GM18909 (cell line): ENCODE data around the gene ICAM5.
A peak's percentile ranks its signal among the peaks of the same experiment; 100 is the strongest.
"Not testable (repeated sequence)": the region's sequence is repeated elsewhere in the genome, so short reads cannot be mapped to it uniquely, and the experiment has no call there.

ENCODE experiments used
- ATAC-seq: cut with Tn5 transposase; IDR thresholded peaks from one replicate; pipeline ENCODE4 v1.9.1; 2021; ENCODE audit warnings: mild to moderate bottlenecking; ENCODE audit not compliant: unreplicated experiment, poor library complexity

Gene ICAM5, protein sequence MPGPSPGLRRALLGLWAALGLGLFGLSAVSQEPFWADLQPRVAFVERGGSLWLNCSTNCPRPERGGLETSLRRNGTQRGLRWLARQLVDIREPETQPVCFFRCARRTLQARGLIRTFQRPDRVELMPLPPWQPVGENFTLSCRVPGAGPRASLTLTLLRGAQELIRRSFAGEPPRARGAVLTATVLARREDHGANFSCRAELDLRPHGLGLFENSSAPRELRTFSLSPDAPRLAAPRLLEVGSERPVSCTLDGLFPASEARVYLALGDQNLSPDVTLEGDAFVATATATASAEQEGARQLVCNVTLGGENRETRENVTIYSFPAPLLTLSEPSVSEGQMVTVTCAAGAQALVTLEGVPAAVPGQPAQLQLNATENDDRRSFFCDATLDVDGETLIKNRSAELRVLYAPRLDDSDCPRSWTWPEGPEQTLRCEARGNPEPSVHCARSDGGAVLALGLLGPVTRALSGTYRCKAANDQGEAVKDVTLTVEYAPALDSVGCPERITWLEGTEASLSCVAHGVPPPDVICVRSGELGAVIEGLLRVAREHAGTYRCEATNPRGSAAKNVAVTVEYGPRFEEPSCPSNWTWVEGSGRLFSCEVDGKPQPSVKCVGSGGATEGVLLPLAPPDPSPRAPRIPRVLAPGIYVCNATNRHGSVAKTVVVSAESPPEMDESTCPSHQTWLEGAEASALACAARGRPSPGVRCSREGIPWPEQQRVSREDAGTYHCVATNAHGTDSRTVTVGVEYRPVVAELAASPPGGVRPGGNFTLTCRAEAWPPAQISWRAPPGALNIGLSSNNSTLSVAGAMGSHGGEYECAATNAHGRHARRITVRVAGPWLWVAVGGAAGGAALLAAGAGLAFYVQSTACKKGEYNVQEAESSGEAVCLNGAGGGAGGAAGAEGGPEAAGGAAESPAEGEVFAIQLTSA

GRCh38 chr19:10289836-10290356 lies at the start of gene ICAM5:
Gene ICAM5 (plus strand): TSS chr19:10289952. CDS start chr19:10290044, 92 bp downstream.
- no peak for ATAC-seq

GRCh38 chr19:10241826-10242449 lies 47.8 kb upstream of the ICAM5 start:
- ATAC-seq = not testable (repeated sequence)

DNA sequence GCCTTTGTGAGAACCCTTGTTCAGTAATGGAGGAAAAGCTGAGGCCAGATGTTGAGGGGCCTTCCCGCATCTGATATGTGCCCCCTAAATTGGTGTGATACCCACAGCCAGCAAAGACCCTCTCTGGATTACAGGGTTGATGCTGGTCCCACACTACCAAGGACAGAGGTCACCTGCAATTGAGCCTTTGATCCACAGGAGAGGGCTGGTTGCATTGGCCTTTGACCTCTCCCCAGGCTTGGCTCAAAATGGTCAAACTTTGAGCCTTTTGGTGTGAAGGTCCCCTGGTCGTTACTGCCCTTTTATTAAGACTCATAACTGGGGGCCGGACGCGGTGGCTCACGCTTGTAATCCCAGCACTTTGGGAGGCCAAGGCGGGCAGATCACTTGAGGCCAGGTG lies 46.1 kb upstream of the ICAM5 start:
- no peak for ATAC-seq

- no peak for ATAC-seq
Measured at GRCh38 chr19:10245189-10245939, 44.4 kb upstream of the ICAM5 start.

GRCh38 chr19:10246511-10246910 lies 43.2 kb upstream of the ICAM5 start:
- ATAC-seq = no peak

GRCh38 chr19:10251792-10252694 lies 37.7 kb upstream of the ICAM5 start, which contains the start of gene MRPL4:
Gene MRPL4 (plus strand): TSS chr19:10252214. CDS start chr19:10252254, 40 bp downstream.
- ATAC-seq = peak; percentile 89

DNA sequence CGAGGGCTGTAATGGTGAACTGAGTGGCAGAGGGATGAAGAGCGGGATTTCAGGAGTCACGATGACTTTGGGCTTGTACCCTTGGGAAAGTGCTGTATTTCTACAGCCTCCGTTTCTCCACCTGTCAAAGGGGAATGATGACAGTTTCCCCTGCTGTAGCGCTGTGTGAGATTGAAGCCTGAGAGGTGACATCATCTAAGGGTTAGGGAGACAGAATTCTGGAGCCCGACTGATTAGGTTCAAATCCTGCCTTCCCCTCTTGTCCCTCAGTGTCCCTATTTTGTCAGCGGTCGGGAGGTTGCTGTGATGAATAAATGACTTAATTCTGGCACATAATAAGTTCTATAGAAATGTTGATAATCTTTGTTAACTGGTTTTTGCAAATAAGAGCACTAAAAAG lies 37.0 kb upstream of the ICAM5 start:
- ATAC-seq = no peak

GRCh38 chr19:10254244-10254643 lies 35.5 kb upstream of the ICAM5 start:
- no peak for ATAC-seq

DNA sequence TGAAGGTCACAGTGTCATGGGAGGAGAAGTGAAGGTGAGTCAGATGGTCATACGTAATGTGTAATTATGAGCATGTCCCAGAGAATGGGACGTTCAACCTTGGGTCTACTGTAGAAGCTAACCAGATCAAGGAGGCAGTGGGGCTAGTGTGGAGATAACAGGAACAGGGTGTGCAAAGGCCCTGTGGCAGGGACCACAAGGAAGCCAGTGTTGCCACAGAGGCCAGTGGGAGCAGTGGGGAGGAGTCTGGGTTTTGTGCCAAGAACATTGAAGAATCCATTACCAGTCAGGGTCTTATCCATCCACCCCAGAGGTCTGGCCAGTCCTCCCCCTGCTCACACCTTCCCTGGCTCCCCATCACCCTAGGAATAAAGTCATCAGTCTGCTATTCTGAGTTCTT lies 34.4 kb upstream of the ICAM5 start:
- no peak for ATAC-seq

DNA sequence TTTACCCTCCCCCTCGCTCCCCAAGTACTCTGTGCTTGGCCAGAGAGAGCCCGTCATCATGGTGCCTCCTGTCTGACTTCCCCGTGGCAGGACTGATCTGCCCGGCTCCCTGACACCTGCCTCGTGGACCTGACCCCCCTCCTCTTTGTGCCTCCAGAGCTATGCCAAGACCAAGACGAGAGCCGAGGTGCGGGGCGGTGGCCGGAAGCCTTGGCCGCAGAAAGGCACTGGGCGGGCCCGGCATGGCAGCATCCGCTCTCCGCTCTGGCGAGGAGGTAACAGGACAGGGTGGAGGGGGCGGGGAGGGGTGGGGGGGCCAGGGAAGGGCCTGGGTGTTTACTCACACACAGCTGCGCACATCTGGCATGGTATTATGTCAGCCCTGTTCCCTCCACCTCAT lies 33.2 kb upstream of the ICAM5 start:
- no peak for ATAC-seq

GRCh38 chr19:10256970-10257615 lies 32.7 kb upstream of the ICAM5 start:
- no peak for ATAC-seq

DNA sequence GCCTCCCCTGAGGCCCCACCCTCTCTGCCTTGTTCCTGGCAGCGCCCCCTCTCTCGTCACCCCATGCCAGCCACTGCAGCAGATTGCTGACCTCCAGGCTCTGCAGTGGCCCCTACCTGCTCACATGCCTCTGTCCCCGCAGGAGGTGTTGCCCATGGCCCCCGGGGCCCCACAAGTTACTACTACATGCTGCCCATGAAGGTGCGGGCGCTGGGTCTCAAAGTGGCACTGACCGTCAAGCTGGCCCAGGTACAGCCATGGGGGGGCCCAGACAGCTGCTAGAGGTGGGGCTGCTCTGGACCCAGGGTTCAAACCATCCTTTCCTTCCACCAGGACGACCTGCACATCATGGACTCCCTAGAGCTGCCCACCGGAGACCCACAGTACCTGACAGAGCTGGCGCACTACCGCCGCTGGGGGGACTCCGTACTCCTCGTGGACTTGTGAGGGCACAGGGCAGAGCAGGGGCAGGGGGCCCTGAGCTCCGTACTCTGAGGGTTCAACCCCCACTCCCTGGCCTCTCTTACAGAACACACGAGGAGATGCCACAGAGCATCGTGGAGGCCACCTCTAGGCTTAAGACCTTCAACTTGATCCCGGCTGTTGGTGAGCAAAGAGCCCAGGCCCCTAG lies 31.6 kb upstream of the ICAM5 start:
- ATAC-seq = no peak

GRCh38 chr19:10259162-10259905 lies 30.4 kb upstream of the ICAM5 start:
- ATAC-seq = no peak

DNA sequence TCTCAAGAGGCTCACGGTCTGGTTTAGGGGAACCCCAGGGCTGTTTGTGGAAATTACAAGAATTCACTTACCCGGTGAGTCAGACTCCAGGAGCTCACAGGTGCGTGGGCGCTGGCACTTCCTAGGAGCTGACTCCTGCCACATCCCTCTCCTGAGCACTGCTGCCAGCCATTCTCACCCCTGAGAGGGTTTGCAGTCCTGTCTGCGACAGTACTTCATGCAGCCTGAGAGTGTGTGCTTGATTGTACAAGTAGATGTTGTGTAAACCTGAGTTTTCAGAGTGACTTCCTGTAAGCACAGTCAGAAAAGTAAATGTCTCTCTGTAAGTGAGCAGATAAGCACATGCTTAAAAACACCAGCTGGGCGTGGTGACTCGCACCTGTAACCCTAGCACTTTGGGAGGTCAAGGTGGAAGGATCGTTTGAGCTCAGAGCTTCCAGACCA lies 29.6 kb upstream of the ICAM5 start:
- no peak for ATAC-seq

DNA sequence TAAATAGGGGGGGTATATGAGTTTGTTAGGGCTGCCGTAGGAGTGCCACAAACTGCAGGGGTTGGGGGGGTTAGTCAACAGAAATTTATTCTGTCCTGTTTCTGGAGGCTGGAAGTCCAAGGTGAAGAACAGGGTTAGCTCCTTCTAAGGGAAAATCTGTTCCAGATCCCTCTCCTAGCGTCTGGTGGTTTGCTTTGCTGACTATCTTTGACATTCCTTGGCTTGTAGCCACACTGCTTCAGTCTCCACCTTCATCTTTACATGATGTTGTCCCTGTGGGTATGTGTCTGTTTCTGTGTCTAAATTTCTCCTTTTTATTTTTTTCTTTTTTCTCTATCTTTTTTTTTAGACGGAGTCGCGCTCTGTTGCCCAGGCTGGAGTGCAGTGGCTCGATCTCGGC lies 27.0 kb upstream of the ICAM5 start:
- ATAC-seq = no peak

- ATAC-seq = no peak
Measured at GRCh38 chr19:10266706-10267105, 23.0 kb upstream of the ICAM5 start.

GRCh38 chr19:10268071-10268470 lies 21.7 kb upstream of the ICAM5 start:
- ATAC-seq = no peak
